Nephron (organoid): ENCODE data around the gene PLA2G4B.

Experiments used
- H3K27ac Mint-ChIP-seq, 3 experiments: 2 replicates each; pipeline ENCODE4 v1.8.0; 2020; ENCODE audit warnings: mixed read lengths in 3 of 3, mild to moderate bottlenecking in 2 of 3, moderate library complexity in 1 of 3
- H3K27me3 Mint-ChIP-seq: 2 replicates; pipeline ENCODE4 v1.8.0; 2021; ENCODE audit warnings: low read depth, mild to moderate bottlenecking, moderate library complexity, mixed read lengths
- H3K36me3 Mint-ChIP-seq: 2 replicates; pipeline ENCODE4 v1.8.0; 2020; ENCODE audit warnings: low read depth, mixed read lengths
- H3K4me1 Mint-ChIP-seq: 2 replicates; pipeline ENCODE4 v1.8.0; 2020; ENCODE audit warnings: mixed read lengths
- H3K4me3 Mint-ChIP-seq, 3 experiments: 2 replicates each; pipeline ENCODE4 v1.8.0; 2020; ENCODE audit warnings: mild to moderate bottlenecking in 3 of 3, mixed read lengths in 3 of 3, moderate library complexity in 2 of 3
- H3K9me3 Mint-ChIP-seq: 2 replicates; pipeline ENCODE4 v1.8.0; 2020; ENCODE audit warnings: mixed read lengths
- TF ChIP-seq, protein P1 (sequence below), 3 experiments: fragments of 200-600 bp; sonication (generic); IDR thresholded peaks; one replicate each; pipeline ENCODE4 v1.5.0; 2021; ENCODE audit warnings: antibody characterized with exemption in 3 of 3; ENCODE audit not compliant: unreplicated experiment in 3 of 3

The PLA2G4B gene

DNA sequence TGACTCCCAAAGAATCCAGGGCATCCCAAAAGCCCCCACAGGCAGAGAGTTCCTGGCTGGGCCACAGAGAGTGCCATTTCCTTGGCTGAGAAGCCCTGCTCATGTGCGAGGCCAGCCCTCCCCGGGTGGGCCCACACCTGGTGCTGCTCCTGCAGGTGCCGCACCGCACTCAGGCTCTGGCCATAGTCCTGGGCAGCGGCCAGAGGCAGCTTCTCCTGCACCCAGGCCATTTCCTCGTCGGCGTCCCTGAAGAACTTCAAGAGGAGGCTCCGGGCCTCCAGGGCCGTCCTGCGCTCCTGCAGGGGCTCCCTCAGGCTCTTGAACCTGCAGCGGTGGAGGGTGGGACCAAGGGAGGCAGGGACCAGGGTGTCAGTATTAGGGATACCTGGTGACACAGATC, 18.1 kb downstream of the PLA2G4B start:
- Mint-ChIP-seq H3K27ac (no peak overlapping the region), H3K36me3 (no peaks in the 10 kb centered on the region), H3K9me3 (no peaks in the 10 kb centered on the region), H3K4me1 (peaks cover 16% of the 10 kb centered on the region), H3K4me3 (no peak overlapping the region), H3K27me3 (peaks cover 9% of the 10 kb centered on the region)
- TF ChIP-seq, protein P1, sequence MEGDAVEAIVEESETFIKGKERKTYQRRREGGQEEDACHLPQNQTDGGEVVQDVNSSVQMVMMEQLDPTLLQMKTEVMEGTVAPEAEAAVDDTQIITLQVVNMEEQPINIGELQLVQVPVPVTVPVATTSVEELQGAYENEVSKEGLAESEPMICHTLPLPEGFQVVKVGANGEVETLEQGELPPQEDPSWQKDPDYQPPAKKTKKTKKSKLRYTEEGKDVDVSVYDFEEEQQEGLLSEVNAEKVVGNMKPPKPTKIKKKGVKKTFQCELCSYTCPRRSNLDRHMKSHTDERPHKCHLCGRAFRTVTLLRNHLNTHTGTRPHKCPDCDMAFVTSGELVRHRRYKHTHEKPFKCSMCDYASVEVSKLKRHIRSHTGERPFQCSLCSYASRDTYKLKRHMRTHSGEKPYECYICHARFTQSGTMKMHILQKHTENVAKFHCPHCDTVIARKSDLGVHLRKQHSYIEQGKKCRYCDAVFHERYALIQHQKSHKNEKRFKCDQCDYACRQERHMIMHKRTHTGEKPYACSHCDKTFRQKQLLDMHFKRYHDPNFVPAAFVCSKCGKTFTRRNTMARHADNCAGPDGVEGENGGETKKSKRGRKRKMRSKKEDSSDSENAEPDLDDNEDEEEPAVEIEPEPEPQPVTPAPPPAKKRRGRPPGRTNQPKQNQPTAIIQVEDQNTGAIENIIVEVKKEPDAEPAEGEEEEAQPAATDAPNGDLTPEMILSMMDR (IDR thresholded peaks at IDR 0.05; ENCODE audit: unreplicated experiment in 3 of 3): no peak

GRCh38 chr15:41857316-41857715, 18.7 kb downstream of the PLA2G4B start:
- Mint-ChIP-seq H3K9me3 (no peaks in the 10 kb centered on the region), H3K36me3 (no peaks in the 10 kb centered on the region), H3K27me3 (peaks cover 14% of the 10 kb centered on the region), H3K27ac (no peak overlapping the region), H3K4me1 (peaks cover 16% of the 10 kb centered on the region), H3K4me3 (no peak overlapping the region)
- TF ChIP-seq, protein P1 (IDR thresholded peaks at IDR 0.05; ENCODE audit: unreplicated experiment in 3 of 3): no peak

DNA sequence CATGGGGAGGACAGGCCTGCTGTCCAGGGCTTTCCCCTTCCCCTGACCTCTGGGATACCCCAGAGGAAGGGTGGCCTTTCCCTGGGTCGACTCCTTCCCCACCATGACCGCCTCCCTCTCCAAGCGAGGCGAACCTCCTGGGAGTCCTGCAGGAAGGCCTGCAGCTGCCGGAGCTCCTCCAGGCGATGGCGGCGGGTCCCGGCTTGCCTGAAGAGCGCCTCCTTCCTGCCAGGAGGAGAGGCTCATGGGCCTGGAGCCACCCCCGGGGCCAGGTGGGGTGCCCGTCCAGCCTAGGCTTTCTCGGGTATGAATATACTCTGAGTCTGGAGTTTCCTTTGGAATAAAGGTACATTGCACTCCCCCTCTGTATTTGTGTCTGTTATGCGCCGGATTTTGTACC, 20.1 kb downstream of the PLA2G4B start:
- TF ChIP-seq, protein P1 (IDR thresholded peaks at IDR 0.05; ENCODE audit: unreplicated experiment in 3 of 3): no peak
- H3K27me3 Mint-ChIP-seq: peaks cover 10% of the 10 kb centered on the region
- no peak overlapping the region for H3K27ac Mint-ChIP-seq
- peaks cover 16% of the 10 kb centered on the region for H3K4me1 Mint-ChIP-seq
- H3K36me3 Mint-ChIP-seq: no peaks in the 10 kb centered on the region
- H3K9me3 Mint-ChIP-seq: no peaks in the 10 kb centered on the region
- H3K4me3 Mint-ChIP-seq: no peak overlapping the region

- Mint-ChIP-seq H3K4me3 (no peak overlapping the region), H3K27me3 (peaks cover 10% of the 10 kb centered on the region), H3K4me1 (peaks cover 9% of the 10 kb centered on the region), H3K27ac (no peak overlapping the region), H3K36me3 (no peaks in the 10 kb centered on the region), H3K9me3 (no peaks in the 10 kb centered on the region)
- TF ChIP-seq, protein P1 (IDR thresholded peaks at IDR 0.05; ENCODE audit: unreplicated experiment in 3 of 3): no peak
Measured at GRCh38 chr15:41860049-41860828, 21.6 kb downstream of the PLA2G4B start.

GRCh38 chr15:41861736-41862356, 23.2 kb downstream of the PLA2G4B start:
- H3K27ac Mint-ChIP-seq: no peak overlapping the region
- H3K4me3 Mint-ChIP-seq: no peak overlapping the region
- H3K27me3 Mint-ChIP-seq: peaks cover 10% of the 10 kb centered on the region
- H3K4me1 Mint-ChIP-seq: no peaks in the 10 kb centered on the region
- H3K36me3 Mint-ChIP-seq: no peaks in the 10 kb centered on the region
- H3K9me3 Mint-ChIP-seq: no peaks in the 10 kb centered on the region
- TF ChIP-seq, protein P1 (IDR thresholded peaks at IDR 0.05; ENCODE audit: unreplicated experiment in 3 of 3): no peak
